ENCODE results near the gene THAP8. TPM values are rescaled to one million over a fixed set of nuclear protein-coding genes. Genes with fewer than 3 reads are reported as not detected.
"Not testable (repeated sequence)": the region's sequence is repeated elsewhere in the genome, so short reads cannot be mapped to it uniquely, and the experiment has no call there.

THAP8 gene
- polyA plus RNA-seq, 1 donor (not counting 4 experiments of a cell fraction or from before 2014, with no cell fraction given) = 1.8 TPM

DNA sequence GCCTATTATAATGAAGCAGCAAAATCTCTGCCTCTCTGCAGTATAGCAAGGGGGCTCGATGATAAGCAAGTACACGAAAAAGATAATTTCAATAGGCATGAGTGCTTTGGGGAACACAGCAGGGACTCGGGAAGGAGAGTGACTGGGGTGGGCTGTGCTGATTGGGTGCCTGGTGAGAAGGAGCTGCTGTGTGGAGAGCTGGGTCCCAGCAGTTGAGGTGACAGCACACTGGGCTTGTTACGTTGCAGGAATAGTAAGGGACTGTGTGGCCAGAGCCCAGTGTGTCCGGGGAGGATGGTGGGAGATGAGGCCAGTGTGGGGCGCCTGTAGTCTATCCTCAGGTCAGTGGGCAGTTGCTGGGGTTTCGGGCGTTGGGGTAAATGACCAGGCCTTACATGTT, 18.0 kb upstream of the THAP8 start:
- H3K36me3 ChIP-seq (ENCODE audit: control insufficient read depth in 2 of 2, extremely low read depth in 1 of 2, insufficient read depth in 2 of 2, low read length in 2 of 2) = peaks cover 0 to 13% of the 10 kb centered on the region in 2 experiments
- DNase-seq (ENCODE audit: low read depth, low spot score) (no peak), FAIRE-seq (no peak)
- H3K9me3 ChIP-seq (ENCODE audit: control insufficient read depth, low read depth, low read length) = no peaks in the 10 kb centered on the region
- no peaks in the 10 kb centered on the region for H3K27me3 ChIP-seq (ENCODE audit: control insufficient read depth, extremely low read depth, insufficient read depth, low read length)
- H4K20me1 ChIP-seq (ENCODE audit: control insufficient read depth, extremely low read depth, insufficient read depth, low read length) = peaks cover 22% of the 10 kb centered on the region
- no peak overlapping the region for H2AFZ ChIP-seq (ENCODE audit: control insufficient read depth, low read length)
- H3K9ac ChIP-seq (ENCODE audit: control insufficient read depth, extremely low read depth, insufficient read depth, low read length) = no peak overlapping the region
- H3K4me1 ChIP-seq (ENCODE audit: control insufficient read depth, extremely low read depth, insufficient read depth, low read length) = peaks cover 12% of the 10 kb centered on the region
- H3K4me3 ChIP-seq (ENCODE audit: control insufficient read depth in 2 of 3, extremely low read depth in 1 of 3, insufficient read depth in 2 of 3, low read depth in 1 of 3, low read length in 3 of 3) = no peak overlapping the region
- dilution Hi-C loops (cut with MboI; ENCODE audit: extremely low pct_ligation_motif_present, low sequenced_read_pairs) = no loop called here
- H3K9me1 ChIP-seq (ENCODE audit: control insufficient read depth, extremely low read depth, insufficient read depth, low read length) = peaks cover 2% of the 10 kb centered on the region
- H3K79me2 ChIP-seq (ENCODE audit: control insufficient read depth, insufficient read depth, low read length) = no peaks in the 10 kb centered on the region
- no peak overlapping the region for H3K4me2 ChIP-seq (ENCODE audit: control insufficient read depth, extremely low read depth, insufficient read depth, low read depth, low read length)
- TF ChIP-seq, protein P1, sequence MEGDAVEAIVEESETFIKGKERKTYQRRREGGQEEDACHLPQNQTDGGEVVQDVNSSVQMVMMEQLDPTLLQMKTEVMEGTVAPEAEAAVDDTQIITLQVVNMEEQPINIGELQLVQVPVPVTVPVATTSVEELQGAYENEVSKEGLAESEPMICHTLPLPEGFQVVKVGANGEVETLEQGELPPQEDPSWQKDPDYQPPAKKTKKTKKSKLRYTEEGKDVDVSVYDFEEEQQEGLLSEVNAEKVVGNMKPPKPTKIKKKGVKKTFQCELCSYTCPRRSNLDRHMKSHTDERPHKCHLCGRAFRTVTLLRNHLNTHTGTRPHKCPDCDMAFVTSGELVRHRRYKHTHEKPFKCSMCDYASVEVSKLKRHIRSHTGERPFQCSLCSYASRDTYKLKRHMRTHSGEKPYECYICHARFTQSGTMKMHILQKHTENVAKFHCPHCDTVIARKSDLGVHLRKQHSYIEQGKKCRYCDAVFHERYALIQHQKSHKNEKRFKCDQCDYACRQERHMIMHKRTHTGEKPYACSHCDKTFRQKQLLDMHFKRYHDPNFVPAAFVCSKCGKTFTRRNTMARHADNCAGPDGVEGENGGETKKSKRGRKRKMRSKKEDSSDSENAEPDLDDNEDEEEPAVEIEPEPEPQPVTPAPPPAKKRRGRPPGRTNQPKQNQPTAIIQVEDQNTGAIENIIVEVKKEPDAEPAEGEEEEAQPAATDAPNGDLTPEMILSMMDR (optimal IDR thresholded peaks at IDR 0.05 in 1 of 3, IDR thresholded peaks at IDR 0.05 in 1 of 3, conservative IDR thresholded peaks at IDR 0.05 in 1 of 3; ENCODE audit: extremely low read depth in 1 of 3, insufficient read depth in 2 of 3, low read length in 3 of 3) = no peak
- TF ChIP-seq EZH2 (IDR thresholded peaks at IDR 0.05; ENCODE audit: low read length) = no peak
- no peak overlapping the region for H3K27ac ChIP-seq (ENCODE audit: control insufficient read depth, insufficient read depth, low read length)

DNA sequence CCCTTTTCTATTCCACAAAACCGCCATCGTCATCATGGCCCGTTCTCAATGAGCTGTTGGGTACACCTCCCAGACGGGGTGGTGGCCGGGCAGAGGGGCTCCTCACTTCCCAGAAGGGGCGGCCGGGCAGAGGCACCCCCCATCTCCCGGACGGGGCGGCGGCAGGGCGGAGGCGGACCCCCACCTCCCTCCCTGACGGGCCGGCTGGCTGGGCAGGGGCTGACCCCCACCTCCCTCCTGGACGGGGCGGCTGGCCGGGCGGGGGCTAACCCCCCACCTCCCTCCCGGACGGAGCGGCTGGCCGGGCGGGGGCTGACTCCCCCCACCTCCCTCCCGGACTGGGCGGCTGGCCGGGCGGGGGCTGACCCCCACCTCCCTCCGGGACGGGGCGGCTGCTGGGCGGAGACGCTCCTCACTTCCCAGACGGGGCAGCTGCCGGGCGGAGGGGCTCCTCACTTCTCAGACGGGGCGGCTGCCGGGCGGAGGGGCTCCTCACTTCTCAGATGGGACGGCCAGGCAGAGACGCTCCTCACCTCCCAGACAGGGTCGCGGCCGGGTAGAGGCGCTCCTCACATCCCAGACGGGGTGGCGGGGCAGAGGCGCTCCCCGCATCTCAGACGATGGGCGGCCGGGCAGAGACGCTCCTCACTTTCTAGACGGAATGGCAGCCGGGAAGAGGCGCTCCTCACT, 14.9 kb upstream of the THAP8 start:
- H2AFZ ChIP-seq (ENCODE audit: control insufficient read depth, low read length); dilution Hi-C loops (cut with MboI; ENCODE audit: extremely low pct_ligation_motif_present, low sequenced_read_pairs); H3K79me2 ChIP-seq (ENCODE audit: control insufficient read depth, insufficient read depth, low read length); H3K9me3 ChIP-seq (ENCODE audit: control insufficient read depth, low read depth, low read length); H3K9me1 ChIP-seq (ENCODE audit: control insufficient read depth, extremely low read depth, insufficient read depth, low read length); FAIRE-seq; H3K27me3 ChIP-seq (ENCODE audit: control insufficient read depth, extremely low read depth, insufficient read depth, low read length); H3K27ac ChIP-seq (ENCODE audit: control insufficient read depth, insufficient read depth, low read length); DNase-seq (ENCODE audit: low read depth, low spot score); H3K4me2 ChIP-seq (ENCODE audit: control insufficient read depth, extremely low read depth, insufficient read depth, low read depth, low read length); H3K4me3 ChIP-seq (ENCODE audit: control insufficient read depth in 2 of 3, extremely low read depth in 1 of 3, insufficient read depth in 2 of 3, low read depth in 1 of 3, low read length in 3 of 3); H3K9ac ChIP-seq (ENCODE audit: control insufficient read depth, extremely low read depth, insufficient read depth, low read length): not testable (repeated sequence)
- peaks cover 12% of the 10 kb centered on the region for H3K4me1 ChIP-seq (ENCODE audit: control insufficient read depth, extremely low read depth, insufficient read depth, low read length)
- peaks cover 22% of the 10 kb centered on the region for H4K20me1 ChIP-seq (ENCODE audit: control insufficient read depth, extremely low read depth, insufficient read depth, low read length)
- peaks cover 0 to 23% of the 10 kb centered on the region in 2 experiments for H3K36me3 ChIP-seq (ENCODE audit: control insufficient read depth in 2 of 2, extremely low read depth in 1 of 2, insufficient read depth in 2 of 2, low read length in 2 of 2)

DNA sequence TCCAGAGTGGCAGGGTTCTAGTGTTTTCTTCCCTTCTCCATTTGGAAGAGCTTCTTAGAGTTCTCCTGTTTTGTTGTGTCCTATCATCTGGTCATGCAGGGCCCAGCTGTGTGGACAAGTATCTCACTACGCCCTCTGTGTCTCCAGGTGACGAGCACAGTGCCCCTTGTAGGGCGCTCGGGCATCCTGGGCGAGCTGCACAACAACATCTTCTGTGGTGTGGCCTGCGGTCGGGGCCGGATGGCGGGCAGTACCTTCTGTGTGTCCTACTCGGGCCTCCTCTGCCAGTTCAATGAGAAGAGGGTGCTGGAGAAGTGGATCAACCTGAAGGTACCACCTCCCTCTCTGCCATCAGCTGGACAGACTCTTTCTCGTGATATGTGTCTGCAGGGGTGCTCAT, 13.6 kb upstream of the THAP8 start:
- FAIRE-seq = no peak
- no peak for DNase-seq (ENCODE audit: low read depth, low spot score)
- Histone ChIP-seq H3K4me2 (ENCODE audit: control insufficient read depth, extremely low read depth, insufficient read depth, low read depth, low read length) (no peak overlapping the region), H4K20me1 (ENCODE audit: control insufficient read depth, extremely low read depth, insufficient read depth, low read length) (peaks cover 16% of the 10 kb centered on the region), H2AFZ (ENCODE audit: control insufficient read depth, low read length) (no peak overlapping the region), H3K9me3 (ENCODE audit: control insufficient read depth, low read depth, low read length) (no peaks in the 10 kb centered on the region), H3K4me3 (ENCODE audit: control insufficient read depth in 2 of 3, extremely low read depth in 1 of 3, insufficient read depth in 2 of 3, low read depth in 1 of 3, low read length in 3 of 3) (no peak overlapping the region), H3K27ac (ENCODE audit: control insufficient read depth, insufficient read depth, low read length) (no peak overlapping the region), H3K9me1 (ENCODE audit: control insufficient read depth, extremely low read depth, insufficient read depth, low read length) (no peaks in the 10 kb centered on the region), H3K36me3 (ENCODE audit: control insufficient read depth in 2 of 2, extremely low read depth in 1 of 2, insufficient read depth in 2 of 2, low read length in 2 of 2) (peaks cover 0 to 17% of the 10 kb centered on the region in 2 experiments), H3K79me2 (ENCODE audit: control insufficient read depth, insufficient read depth, low read length) (no peaks in the 10 kb centered on the region), H3K27me3 (ENCODE audit: control insufficient read depth, extremely low read depth, insufficient read depth, low read length) (no peaks in the 10 kb centered on the region), H3K4me1 (ENCODE audit: control insufficient read depth, extremely low read depth, insufficient read depth, low read length) (peaks cover 12% of the 10 kb centered on the region), H3K9ac (ENCODE audit: control insufficient read depth, extremely low read depth, insufficient read depth, low read length) (no peak overlapping the region)
- TF ChIP-seq, protein P1 (optimal IDR thresholded peaks at IDR 0.05 in 1 of 3, IDR thresholded peaks at IDR 0.05 in 1 of 3, conservative IDR thresholded peaks at IDR 0.05 in 1 of 3; ENCODE audit: extremely low read depth in 1 of 3, insufficient read depth in 2 of 3, low read length in 3 of 3) = no peak
- TF ChIP-seq EZH2 (IDR thresholded peaks at IDR 0.05; ENCODE audit: low read length) = no peak
- dilution Hi-C loops (cut with MboI; ENCODE audit: extremely low pct_ligation_motif_present, low sequenced_read_pairs) = no loop called here

Data from keratinocyte (primary cell).